GM19395 (cell line): ENCODE measurements around the gene LAMTOR3.
A peak's percentile ranks its signal among the peaks of the same experiment; 100 is the strongest.

Experiments used
- ATAC-seq: cut with Tn5 transposase; IDR thresholded peaks from one replicate; pipeline ENCODE4 v1.9.1; 2021; ENCODE audit warnings: mild to moderate bottlenecking, moderate library complexity; ENCODE audit not compliant: unreplicated experiment

The LAMTOR3 gene

GRCh38 chr4:99863804-99864203 is 30.4 kb downstream of the LAMTOR3 start:
- ATAC-seq = no peak

- no peak for ATAC-seq
Observed at GRCh38 chr4:99861120-99861905, 32.9 kb downstream of the LAMTOR3 start.

GRCh38 chr4:99860521-99860920 is 33.7 kb downstream of the LAMTOR3 start:
- ATAC-seq = no peak

GRCh38 chr4:99859618-99860017 is 34.6 kb downstream of the LAMTOR3 start:
- no peak for ATAC-seq

GRCh38 chr4:99857307-99857706 is 36.9 kb downstream of the LAMTOR3 start:
- ATAC-seq = no peak

- no peak for ATAC-seq
Observed at GRCh38 chr4:99856166-99856565, 38.1 kb downstream of the LAMTOR3 start.

GRCh38 chr4:99855678-99856077 is 38.5 kb downstream of the LAMTOR3 start:
- peak; percentile 54 for ATAC-seq

GRCh38 chr4:99853999-99854398 is 40.2 kb downstream of the LAMTOR3 start:
- ATAC-seq = no peak

GRCh38 chr4:99853190-99853589 is 41.0 kb downstream of the LAMTOR3 start:
- ATAC-seq = no peak

GRCh38 chr4:99852199-99852749 is 42.0 kb downstream of the LAMTOR3 start:
- no peak for ATAC-seq

GRCh38 chr4:99848591-99849001 is 45.6 kb downstream of the LAMTOR3 start:
- ATAC-seq = peak; percentile 51

- ATAC-seq = peak; percentile 70
Observed at GRCh38 chr4:99847362-99847976, 46.8 kb downstream of the LAMTOR3 start.

- peak; percentile 0 for ATAC-seq
Observed at GRCh38 chr4:99846891-99847290, 47.3 kb downstream of the LAMTOR3 start.

- ATAC-seq = no peak
Observed at GRCh38 chr4:99845708-99846469, 48.3 kb downstream of the LAMTOR3 start.

- ATAC-seq = no peak
Observed at GRCh38 chr4:99845179-99845578, 49.0 kb downstream of the LAMTOR3 start.

GRCh38 chr4:99844048-99844447 is 50.2 kb downstream of the LAMTOR3 start:
- ATAC-seq = no peak

GRCh38 chr4:99843413-99843812 is 50.8 kb downstream of the LAMTOR3 start:
- ATAC-seq = no peak

GRCh38 chr4:99841129-99841528 is 53.1 kb downstream of the LAMTOR3 start:
- no peak for ATAC-seq

GRCh38 chr4:99838927-99839326 is 55.3 kb downstream of the LAMTOR3 start:
- no peak for ATAC-seq

- no peak for ATAC-seq
Observed at GRCh38 chr4:99835942-99836341, 58.3 kb downstream of the LAMTOR3 start.

- no peak for ATAC-seq
Observed at GRCh38 chr4:99834569-99834968, 59.7 kb downstream of the LAMTOR3 start.
